ENCODE data around the gene GATAD2A. TPM values are rescaled to one million over a fixed set of nuclear protein-coding genes. Genes with fewer than 3 reads are reported as not detected.

The GATAD2A gene
- total and polyA plus RNA-seq, 2 of the 8 experiments (the other 6 are each of a cell fraction or from before 2014, with no cell fraction given), result 38.4 to 205 TPM

- no peak overlapping the region for H3K14ac ChIP-seq (ENCODE audit: insufficient read length)
- no peak overlapping the region for H3K23ac ChIP-seq (ENCODE audit: insufficient read length)
- no peak overlapping the region for H4K91ac ChIP-seq (replicated peaks; ENCODE audit: insufficient read length, low read length)
- H3K27me3 ChIP-seq (replicated peaks in 1 of 4; ENCODE audit: control insufficient read depth in 3 of 4, extremely low read depth in 1 of 4, insufficient read depth in 3 of 4, low read length in 3 of 4), result no peaks in the 10 kb centered on the region
- H3K4me2 ChIP-seq (ENCODE audit: insufficient read depth in 1 of 2, low read depth in 2 of 2, low read length in 2 of 2), result no peak overlapping the region
- H3K4me1 ChIP-seq (replicated peaks in 1 of 4; ENCODE audit: control insufficient read depth in 3 of 4, insufficient read depth in 4 of 4, low read length in 3 of 4), result no peaks in the 10 kb centered on the region; a peak in 3 of 7 replicates
- no peak overlapping the region for H2BK20ac ChIP-seq (ENCODE audit: low read length)
- no peak overlapping the region for H3K56ac ChIP-seq (replicated peaks; ENCODE audit: insufficient read length, low read depth, low read length)
- no peak overlapping the region for H3K4me3 ChIP-seq (ENCODE audit: extremely low read depth in 1 of 4, insufficient read depth in 2 of 4, low read depth in 3 of 4, low read length in 4 of 4)
- POLR2A ChIA-PET (ENCODE audit: partially characterized antibody), result interaction anchor here (0.7 to 6.7 kb wide), 3 partner anchors 9 to 12 kb away, joined by 3 to 34 read pairs (median 3); partner anchors contain the start of gene YJEFN3
- peaks cover 4 to 26% (median 9%) of the 10 kb centered on the region in 4 experiments; a peak in 6 of 8 replicates for H3K36me3 ChIP-seq (ENCODE audit: control insufficient read depth in 2 of 4, insufficient read depth in 4 of 4, low read length in 3 of 4)
- no peak overlapping the region for H3K9ac ChIP-seq (replicated peaks in 1 of 4; ENCODE audit: extremely low read depth in 1 of 4, low read depth in 3 of 4, low read length in 3 of 4)
- FAIRE-seq, result no peak
- H4K5ac ChIP-seq (ENCODE audit: insufficient read length, low read depth, low read length), result no peak overlapping the region
- peaks cover 19% of the 10 kb centered on the region for H3K79me1 ChIP-seq (ENCODE audit: low read depth, low read length)
- no peak overlapping the region for H2AK5ac ChIP-seq (ENCODE audit: low read depth, low read length)
- H2BK120ac ChIP-seq (replicated peaks; ENCODE audit: low read depth, low read length), result no peak overlapping the region
- no peak overlapping the region for H3K18ac ChIP-seq (ENCODE audit: extremely low read depth, low read length)
- no peak overlapping the region for H3K27ac ChIP-seq (ENCODE audit: low read depth, low read length)
- no peak overlapping the region for H4K8ac ChIP-seq (ENCODE audit: extremely low read depth, insufficient read depth, low read length)
- DNase-seq (ENCODE audit: low read depth in 1 of 2, low spot score in 2 of 2), result no peak
- TF ChIP-seq SIX5 (IDR thresholded peaks at IDR 0.05; ENCODE audit: low read depth, low read length), result no peak
- TF ChIP-seq POLR2AphosphoS5 (IDR thresholded peaks at IDR 0.05; ENCODE audit: low read depth, low read length), result no peak
- TF ChIP-seq CBX8 (IDR thresholded peaks at IDR 0.05; ENCODE audit: borderline replicate concordance, low read depth, low read length), result no peak
- no peaks in the 10 kb centered on the region for H3K23me2 ChIP-seq (ENCODE audit: low read depth, low read length)
- no peaks in the 10 kb centered on the region for H3K9me3 ChIP-seq (ENCODE audit: insufficient read depth in 2 of 2, low read depth in 1 of 2, low read length in 1 of 2)
- no peak overlapping the region for H2AFZ ChIP-seq (ENCODE audit: low read length)
- peaks cover 6 to 20% of the 10 kb centered on the region in 2 experiments for H4K20me1 ChIP-seq (replicated peaks in 1 of 2; ENCODE audit: control insufficient read depth in 1 of 2, insufficient read depth in 2 of 2, low read length in 2 of 2)
- H3K4ac ChIP-seq (replicated peaks; ENCODE audit: insufficient read length, low read depth, low read length), result no peak overlapping the region
- H2BK5ac ChIP-seq (ENCODE audit: low read depth, low read length), result no peak overlapping the region
- peaks cover 0 to 64% of the 10 kb centered on the region in 2 experiments; a peak in 2 of 4 replicates for H3K79me2 ChIP-seq (ENCODE audit: control insufficient read depth in 1 of 2, insufficient read depth in 2 of 2, low read length in 2 of 2)
- 96% methylated on average over 6 of the region's 6 CpGs; no CpG with 5 or more reads in 1 of the 2 experiments for WGBS, 2 experiments (ENCODE audit: extremely low coverage in 1 of 2, insufficient coverage in 1 of 2, insufficient read length in 1 of 2, insufficient replicate concordance in 2 of 2, low coverage in 1 of 2, low lambda C conversion rate in 2 of 2, missing lambda C conversion rate in 1 of 2)
- CTCF ChIA-PET (ENCODE audit: partially characterized antibody), result interaction anchor here (0.7 to 2.1 kb wide), 5 partner anchors 8 to 46 kb away, joined by 3 to 6 read pairs (median 3); partner anchors contain the start of gene YJEFN3
- H2BK15ac ChIP-seq (ENCODE audit: low read length), result no peak overlapping the region
- H2BK12ac ChIP-seq (ENCODE audit: low read depth, low read length), result no peak overlapping the region
Observed at GRCh38 chr19:19520989-19521388, 115.5 kb downstream of the GATAD2A start.

Data from H1 (cell line).